ENCODE results near the gene ZNF185.

The ZNF185 gene

GRCh38 chrX:152937236-152937635 is 39.4 kb downstream of the ZNF185 start:
- H3K4me1 Mint-ChIP-seq (ENCODE audit: low read depth), result peaks cover 5% of the 10 kb centered on the region
- no peaks in the 10 kb centered on the region for H3K36me3 Mint-ChIP-seq (ENCODE audit: low read depth)
- H3K4me3 Mint-ChIP-seq, result no peak overlapping the region
- H3K27ac Mint-ChIP-seq, result no peak overlapping the region
- DNase-seq (ENCODE audit: low spot score), result no peak
- H3K9me3 Mint-ChIP-seq, result no peaks in the 10 kb centered on the region
- H3K27me3 Mint-ChIP-seq (ENCODE audit: low read depth), result no peaks in the 10 kb centered on the region

DNA sequence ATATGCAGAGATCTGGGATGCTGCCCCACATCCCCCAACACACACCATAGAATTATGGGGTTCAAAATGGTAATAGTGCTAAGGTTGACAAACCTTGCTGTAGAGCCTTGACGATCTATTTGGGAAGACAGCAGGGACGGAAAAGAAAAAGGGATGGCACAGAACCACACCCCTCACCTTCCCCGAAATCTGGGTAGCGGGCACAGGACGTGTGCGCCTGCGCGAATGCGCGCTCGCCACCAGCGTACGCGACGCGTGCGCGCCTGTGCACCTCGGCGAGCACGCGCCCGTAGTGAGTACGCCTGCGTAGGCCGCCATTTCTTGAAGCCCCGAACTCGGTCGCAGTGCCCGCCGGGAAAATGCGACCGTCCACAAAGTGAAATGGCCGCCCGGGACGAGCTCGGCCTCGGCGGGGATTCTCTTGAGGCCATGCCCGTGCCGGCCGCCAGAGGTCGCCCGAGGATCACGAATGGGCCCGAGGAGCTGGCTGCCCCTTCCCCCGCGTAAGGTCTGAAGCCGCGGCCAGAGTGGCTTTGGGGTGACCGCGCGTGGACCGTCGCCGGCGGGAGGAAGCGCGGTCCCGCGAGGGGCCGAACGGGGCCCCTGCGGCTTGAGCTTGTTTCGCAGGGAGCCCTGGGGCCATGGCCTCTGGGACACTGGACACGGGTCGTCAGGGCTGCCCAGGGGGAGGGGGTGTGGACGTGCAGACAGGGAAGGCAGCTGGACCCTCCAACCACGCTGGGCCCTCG is 43.6 kb downstream of the ZNF185 start:
- H3K27me3 Mint-ChIP-seq (ENCODE audit: low read depth), result no peaks in the 10 kb centered on the region
- peak; percentile 88 for DNase-seq (ENCODE audit: low spot score)
- peak overlapping the region; percentile 88 for H3K4me3 Mint-ChIP-seq
- peak overlapping the region; percentile 80 for H3K27ac Mint-ChIP-seq
- H3K36me3 Mint-ChIP-seq (ENCODE audit: low read depth), result no peaks in the 10 kb centered on the region
- peaks cover 9% of the 10 kb centered on the region for H3K4me1 Mint-ChIP-seq (ENCODE audit: low read depth)
- no peaks in the 10 kb centered on the region for H3K9me3 Mint-ChIP-seq

DNA sequence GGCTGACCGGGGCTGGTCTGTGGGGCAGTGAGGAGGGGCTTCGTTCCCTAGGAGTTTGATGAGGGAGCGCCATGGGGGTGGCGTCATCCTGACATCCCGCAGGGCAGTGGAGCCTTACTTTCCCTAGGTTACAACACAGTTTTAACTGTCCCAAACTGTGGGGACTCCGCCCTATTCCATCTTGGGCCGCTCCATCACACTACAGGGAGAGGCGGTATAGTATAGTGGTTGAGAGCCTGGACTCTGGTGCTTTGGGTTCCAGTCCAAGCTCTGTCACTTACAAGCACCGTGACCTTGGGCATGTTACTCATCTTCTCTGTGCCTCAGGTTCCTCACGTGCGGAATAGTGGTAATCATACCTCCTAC is 44.2 kb downstream of the ZNF185 start:
- Mint-ChIP-seq H3K4me3 (peak overlapping the region; percentile 88), H3K4me1 (ENCODE audit: low read depth) (peaks cover 9% of the 10 kb centered on the region)

DNA sequence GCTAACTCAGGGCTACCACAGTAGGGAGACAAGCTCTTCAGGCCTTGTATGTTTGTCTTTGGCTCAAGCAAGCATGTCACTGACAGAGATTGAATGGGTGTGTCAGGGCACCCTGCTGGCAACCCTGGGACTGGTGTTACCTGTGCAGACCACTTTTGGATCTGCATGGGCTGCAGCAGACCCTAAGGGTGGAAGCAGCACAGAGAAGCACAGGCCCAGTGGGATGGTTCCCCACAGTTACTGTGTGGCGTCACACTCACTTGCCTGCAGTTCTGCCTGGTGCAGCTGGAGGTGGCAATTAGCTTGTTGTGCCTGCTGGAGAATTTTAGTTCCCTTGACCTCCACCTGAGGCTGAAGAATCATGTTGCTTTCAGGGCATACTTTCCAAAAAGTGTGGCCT is 46.0 kb downstream of the ZNF185 start:
- Mint-ChIP-seq H3K4me3 (no peak overlapping the region), H3K4me1 (ENCODE audit: low read depth) (peaks cover 9% of the 10 kb centered on the region), H3K27ac (no peak overlapping the region), H3K9me3 (no peaks in the 10 kb centered on the region), H3K27me3 (ENCODE audit: low read depth) (no peaks in the 10 kb centered on the region), H3K36me3 (ENCODE audit: low read depth) (no peaks in the 10 kb centered on the region)
- DNase-seq (ENCODE audit: low spot score), result no peak

More for the DNA sequence above, 44.2 kb downstream of the ZNF185 start:
- Mint-ChIP-seq H3K9me3 (no peaks in the 10 kb centered on the region), H3K27me3 (ENCODE audit: low read depth) (no peaks in the 10 kb centered on the region), H3K27ac (peak overlapping the region; percentile 60), H3K36me3 (ENCODE audit: low read depth) (no peaks in the 10 kb centered on the region)
- no peak for DNase-seq (ENCODE audit: low spot score)

- no peaks in the 10 kb centered on the region for H3K36me3 Mint-ChIP-seq (ENCODE audit: low read depth)
- H3K27ac Mint-ChIP-seq, result no peak overlapping the region
- H3K27me3 Mint-ChIP-seq (ENCODE audit: low read depth), result no peaks in the 10 kb centered on the region
- no peak for DNase-seq (ENCODE audit: low spot score)
- peaks cover 9% of the 10 kb centered on the region for H3K4me1 Mint-ChIP-seq (ENCODE audit: low read depth)
- H3K9me3 Mint-ChIP-seq, result no peaks in the 10 kb centered on the region
- no peak overlapping the region for H3K4me3 Mint-ChIP-seq
Measured at GRCh38 chrX:152945021-152945979, 47.4 kb downstream of the ZNF185 start.

DNA sequence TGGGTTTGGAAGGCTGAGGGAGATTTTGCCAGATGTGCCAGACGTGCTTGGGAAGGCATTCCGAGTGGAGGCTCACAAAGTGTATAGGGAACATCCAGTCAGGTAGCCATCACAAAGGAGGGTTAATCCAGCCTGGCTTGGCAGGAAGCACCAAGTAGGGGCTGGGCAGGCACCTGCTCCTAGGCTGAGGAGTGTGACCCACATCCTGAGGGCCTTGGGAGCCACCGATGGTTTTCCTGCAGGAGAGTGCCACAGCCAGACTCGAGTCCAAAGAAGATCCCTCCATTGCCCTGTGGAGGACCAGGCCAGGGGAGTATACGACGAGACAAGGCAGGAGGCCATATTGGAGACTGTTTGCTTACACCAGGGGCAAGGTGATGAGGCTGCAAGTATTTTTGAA is 48.8 kb downstream of the ZNF185 start:
- no peak overlapping the region for H3K4me3 Mint-ChIP-seq
- DNase-seq (ENCODE audit: low spot score), result no peak
- H3K9me3 Mint-ChIP-seq, result no peaks in the 10 kb centered on the region
- no peaks in the 10 kb centered on the region for H3K27me3 Mint-ChIP-seq (ENCODE audit: low read depth)
- H3K36me3 Mint-ChIP-seq (ENCODE audit: low read depth), result no peaks in the 10 kb centered on the region
- H3K4me1 Mint-ChIP-seq (ENCODE audit: low read depth), result peaks cover 7% of the 10 kb centered on the region
- H3K27ac Mint-ChIP-seq, result no peak overlapping the region
